ENCODE measurements around the gene PPP6R3.

Gene PPP6R3

GRCh38 chr11:68651985-68652682 is 191.6 kb downstream of the PPP6R3 start:
- DNase-seq (ENCODE audit: low read depth), result no peak

DNA sequence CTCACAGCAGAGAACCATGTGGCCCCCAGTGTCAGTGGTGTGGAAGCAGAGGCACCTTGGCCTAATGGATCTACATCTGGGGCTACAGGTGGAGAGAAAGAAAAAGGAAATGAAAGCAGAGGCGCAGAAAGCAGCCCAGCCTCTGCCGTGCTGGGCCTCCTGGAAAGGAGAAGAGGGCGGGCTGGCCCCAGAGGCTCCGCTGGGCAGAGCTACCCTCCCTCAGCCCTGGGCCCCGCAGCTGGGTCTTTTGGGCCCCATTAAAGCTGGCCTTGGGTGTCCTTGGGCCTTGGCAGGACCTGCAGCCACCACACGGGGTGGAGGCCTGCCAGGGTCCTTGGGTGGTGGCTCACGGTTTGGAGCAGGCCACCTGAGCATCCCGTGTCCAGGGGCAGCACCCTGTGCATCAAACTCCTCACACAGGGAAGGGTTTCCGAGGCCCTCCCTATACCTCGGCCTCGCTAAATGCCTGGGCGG is 192.2 kb downstream of the PPP6R3 start:
- DNase-seq (ENCODE audit: low read depth), result no peak

DNA sequence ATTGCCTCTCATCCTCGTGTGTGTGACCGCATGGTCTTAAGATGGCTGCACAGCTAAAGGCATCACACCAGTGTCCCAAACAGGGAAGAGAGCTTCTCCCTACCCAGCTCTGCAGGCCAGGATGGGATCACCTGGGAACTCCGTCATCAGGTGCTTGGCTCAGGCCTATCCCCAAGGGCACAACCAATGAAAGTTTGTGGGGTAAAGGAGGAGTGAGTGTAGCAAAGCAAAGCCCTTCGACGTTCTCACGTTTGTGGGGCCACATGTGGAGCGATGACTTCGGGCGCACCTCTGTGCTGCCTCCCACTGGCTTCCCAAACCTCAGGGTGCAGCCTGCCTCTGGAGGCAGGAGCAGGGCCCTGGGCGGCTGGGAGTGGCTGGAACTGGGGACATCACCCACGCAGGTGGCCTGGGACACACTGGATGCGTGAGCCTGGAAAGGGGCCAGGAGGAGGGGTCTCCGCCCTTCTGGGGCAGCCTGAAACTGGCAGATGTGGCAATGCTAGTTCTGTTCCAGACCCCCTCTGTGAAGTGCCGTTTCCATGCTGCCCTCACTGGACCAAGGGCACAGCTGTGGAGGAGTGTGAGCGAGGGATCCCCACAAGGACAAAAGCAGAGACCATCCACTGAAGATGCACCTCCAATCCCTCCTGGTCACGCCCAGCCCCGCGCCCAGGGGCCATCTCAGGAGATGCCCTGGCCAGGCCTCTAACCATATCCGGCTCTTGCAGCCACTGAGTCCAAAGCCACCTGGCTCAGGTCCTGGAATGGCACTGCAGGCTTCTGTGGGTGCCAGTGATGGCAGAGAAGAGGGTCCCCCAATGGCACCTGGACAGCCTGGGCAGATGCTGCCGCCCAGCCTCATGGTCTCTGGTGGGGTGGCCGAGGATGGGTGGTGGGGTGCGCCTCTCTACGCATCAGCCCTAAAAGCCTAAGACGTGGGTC is 193.2 kb downstream of the PPP6R3 start:
- DNase-seq (ENCODE audit: low read depth), result no peak

- DNase-seq (ENCODE audit: low read depth), result no peak
These were observed 194.4 kb downstream of the PPP6R3 start for GRCh38 chr11:68654978-68655377.

GRCh38 chr11:68655406-68655805 is 194.9 kb downstream of the PPP6R3 start:
- DNase-seq (ENCODE audit: low read depth), result no peak

DNA sequence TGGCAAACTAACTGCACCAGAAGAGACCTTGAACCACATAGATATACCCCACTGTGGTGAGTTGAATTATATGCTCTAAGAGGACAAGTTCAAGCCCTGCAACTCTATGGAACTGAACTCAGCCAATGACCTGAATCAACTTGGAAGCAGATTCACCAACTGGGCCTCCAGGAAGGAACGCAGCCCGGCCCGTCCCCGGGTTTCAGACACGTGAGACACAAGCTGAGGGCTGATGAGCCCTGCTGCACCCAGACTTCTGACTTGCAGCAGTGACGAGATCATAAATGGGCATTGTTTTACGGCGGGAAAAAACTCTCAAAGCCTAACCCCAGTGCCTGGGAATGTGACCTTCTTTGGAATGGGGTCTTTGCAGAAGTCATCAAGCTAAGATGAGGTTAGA is 195.3 kb downstream of the PPP6R3 start:
- no peak for DNase-seq (ENCODE audit: low read depth)

GRCh38 chr11:68657021-68657780 is 196.6 kb downstream of the PPP6R3 start:
- DNase-seq (ENCODE audit: low read depth), result no peak

- no peak for DNase-seq (ENCODE audit: low read depth)
These were observed 197.5 kb downstream of the PPP6R3 start for GRCh38 chr11:68658097-68658496.

- DNase-seq (ENCODE audit: low read depth), result no peak
These were observed 198.1 kb downstream of the PPP6R3 start for GRCh38 chr11:68658661-68659060.

- DNase-seq (ENCODE audit: low read depth), result no peak
These were observed 198.8 kb downstream of the PPP6R3 start for GRCh38 chr11:68659158-68659921.

DNA sequence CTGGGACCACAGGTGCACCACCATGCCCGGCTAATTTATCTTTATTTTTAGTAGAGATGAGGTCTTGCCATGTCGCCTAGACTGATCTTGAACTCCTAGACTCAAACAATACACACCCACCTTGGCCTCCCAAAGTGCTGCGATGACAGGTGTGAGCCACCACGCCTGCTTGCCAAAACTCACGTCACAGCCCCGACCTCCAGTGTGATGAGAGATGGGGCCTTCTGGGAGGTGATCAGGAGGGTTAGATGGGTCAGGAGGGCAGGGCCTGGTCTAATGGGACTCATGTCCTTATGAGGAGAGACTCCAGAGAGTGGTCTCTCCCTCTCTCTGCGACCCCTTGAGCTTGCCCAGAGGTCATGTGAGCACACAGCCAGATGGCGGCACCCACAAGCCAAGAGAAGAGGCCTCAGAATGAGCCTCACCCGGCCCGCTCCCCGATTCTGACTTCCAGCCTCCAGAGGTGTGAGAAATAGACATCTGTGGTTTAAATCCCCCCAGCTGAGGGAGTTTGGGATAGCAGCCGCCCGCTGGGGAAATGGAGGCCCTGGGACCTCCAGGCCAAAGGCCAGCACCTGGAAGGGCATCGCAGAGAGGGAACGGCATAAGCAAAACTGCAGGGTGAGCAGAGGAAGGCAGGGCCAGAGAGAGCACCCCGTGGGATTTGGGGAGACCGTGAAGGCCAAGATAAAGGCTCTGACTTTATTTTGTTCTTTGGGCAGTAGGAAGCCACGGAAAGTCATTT is 199.7 kb downstream of the PPP6R3 start:
- DNase-seq (ENCODE audit: low read depth), result no peak

- no peak for DNase-seq (ENCODE audit: low read depth)
These were observed 200.5 kb downstream of the PPP6R3 start for GRCh38 chr11:68661014-68661413.

DNA sequence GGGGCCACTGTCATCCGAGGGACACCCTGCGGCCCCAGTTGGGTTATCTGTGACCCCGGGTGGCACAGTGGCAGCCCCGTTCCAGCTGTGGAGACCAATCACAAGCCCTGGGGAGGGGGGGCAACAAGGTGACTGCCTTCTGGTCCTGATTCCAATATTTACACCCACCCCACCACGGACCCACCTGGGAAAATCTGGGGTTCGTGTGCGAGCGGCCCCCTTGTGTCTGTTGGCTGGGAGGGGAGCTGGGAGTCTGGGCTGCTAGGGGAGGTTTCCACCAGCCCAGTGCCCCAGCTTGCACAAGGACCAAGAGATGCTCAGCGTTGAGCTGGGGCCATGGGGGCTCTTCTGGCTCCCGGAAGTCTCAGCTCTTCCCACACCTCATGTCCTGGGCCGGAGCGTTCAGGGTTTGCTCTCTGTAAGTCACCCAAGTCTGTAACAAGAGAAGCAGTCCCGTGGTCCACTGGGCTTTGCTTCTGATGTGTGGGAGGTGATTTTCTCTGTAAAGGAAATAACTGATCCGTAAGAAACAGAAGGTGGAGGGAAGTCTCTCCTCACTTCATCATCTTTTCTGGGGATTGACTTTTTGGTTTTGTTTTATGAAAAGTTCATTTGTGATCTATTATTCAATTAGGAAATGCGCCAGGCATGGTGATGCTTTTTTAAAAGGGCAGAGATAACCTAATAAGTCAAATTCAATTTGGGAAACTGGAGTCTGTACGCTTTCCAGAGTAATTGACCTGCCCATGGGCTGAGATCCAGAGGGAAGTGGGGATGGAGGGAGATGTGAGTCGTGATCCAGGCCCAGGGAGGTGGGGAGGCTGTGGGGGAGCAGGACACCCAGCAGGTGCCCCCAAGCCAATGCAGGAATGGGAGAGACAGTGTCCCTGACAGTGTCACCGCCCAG is 201.4 kb downstream of the PPP6R3 start:
- DNase-seq (ENCODE audit: low read depth), result no peak

GRCh38 chr11:68663482-68664010 is 203.0 kb downstream of the PPP6R3 start:
- DNase-seq (ENCODE audit: low read depth), result no peak

DNA sequence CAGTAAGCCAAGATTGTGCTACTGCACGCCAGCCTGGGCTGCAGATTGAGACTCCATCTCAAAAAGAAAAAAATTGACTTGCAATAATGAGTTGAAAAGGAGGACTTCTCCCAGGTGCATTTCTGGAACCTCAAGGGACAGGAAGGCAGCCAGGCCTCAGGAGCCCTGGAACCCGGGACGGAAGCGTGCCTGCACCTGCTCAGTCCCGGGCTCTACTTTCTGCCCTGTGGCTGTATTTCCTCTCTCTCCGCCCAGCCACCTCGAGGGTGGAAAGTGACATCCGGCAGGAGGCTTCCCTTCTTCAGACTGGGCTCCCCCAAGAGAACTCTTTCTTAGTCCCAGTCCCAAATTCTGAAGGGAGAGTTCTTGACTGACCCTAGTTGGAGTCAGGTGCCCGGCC is 203.6 kb downstream of the PPP6R3 start:
- DNase-seq (ENCODE audit: low read depth), result no peak

DNA sequence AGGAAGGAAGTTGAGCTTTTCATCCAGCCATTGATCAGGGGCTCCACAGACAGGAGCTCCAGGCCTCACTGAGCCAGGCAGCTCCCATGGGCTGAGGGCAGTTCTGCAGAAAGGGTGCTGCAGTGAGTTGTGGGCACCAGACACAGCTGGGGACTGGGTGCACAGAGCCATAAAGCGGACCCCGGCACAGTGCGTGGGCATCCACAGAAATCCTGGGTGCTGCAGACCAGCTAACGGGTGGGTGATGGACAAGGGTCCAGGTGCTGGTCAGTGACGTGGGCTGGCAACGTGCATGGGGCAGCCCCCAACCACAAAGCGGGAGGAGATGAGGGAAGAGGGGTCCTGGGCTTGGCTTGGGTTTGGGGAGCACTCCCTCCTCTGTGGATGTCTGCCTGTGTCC is 204.4 kb downstream of the PPP6R3 start:
- DNase-seq (ENCODE audit: low read depth), result no peak
